Hematopoietic multipotent progenitor cell treated with erythropoietin and hydrocortisone succinate and interleukin-3 and kit ligand, for 15 days (in vitro differentiated cells): Measurements from ENCODE around the gene SLC5A3.

ENCODE experiments used
- DNase-seq: peaks from one replicate; pipeline ENCODE4 v3.0.0-alpha.2; 2015; ENCODE audit warnings: low spot score

SLC5A3 gene

DNA sequence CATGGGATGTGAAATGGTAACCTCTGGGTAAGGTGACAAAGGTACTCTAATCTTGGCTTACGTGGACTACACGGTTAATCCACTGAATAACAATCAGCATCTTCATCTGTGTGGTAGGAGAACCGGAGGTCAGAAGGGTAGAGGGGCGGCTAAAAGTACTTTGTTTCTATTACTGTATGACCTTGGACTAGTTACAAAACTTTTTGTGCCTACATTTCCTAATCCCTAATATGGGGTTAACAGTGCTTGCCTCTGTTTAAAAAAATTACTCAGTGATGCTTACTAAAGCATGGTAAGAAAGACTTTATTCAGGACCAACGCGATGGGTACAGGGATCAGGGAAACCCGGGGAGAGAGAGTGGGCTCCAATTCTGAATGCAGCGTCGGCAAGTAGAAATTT is 1.7 kb upstream of the SLC5A3 start:
- DNase-seq: no peak

DNA sequence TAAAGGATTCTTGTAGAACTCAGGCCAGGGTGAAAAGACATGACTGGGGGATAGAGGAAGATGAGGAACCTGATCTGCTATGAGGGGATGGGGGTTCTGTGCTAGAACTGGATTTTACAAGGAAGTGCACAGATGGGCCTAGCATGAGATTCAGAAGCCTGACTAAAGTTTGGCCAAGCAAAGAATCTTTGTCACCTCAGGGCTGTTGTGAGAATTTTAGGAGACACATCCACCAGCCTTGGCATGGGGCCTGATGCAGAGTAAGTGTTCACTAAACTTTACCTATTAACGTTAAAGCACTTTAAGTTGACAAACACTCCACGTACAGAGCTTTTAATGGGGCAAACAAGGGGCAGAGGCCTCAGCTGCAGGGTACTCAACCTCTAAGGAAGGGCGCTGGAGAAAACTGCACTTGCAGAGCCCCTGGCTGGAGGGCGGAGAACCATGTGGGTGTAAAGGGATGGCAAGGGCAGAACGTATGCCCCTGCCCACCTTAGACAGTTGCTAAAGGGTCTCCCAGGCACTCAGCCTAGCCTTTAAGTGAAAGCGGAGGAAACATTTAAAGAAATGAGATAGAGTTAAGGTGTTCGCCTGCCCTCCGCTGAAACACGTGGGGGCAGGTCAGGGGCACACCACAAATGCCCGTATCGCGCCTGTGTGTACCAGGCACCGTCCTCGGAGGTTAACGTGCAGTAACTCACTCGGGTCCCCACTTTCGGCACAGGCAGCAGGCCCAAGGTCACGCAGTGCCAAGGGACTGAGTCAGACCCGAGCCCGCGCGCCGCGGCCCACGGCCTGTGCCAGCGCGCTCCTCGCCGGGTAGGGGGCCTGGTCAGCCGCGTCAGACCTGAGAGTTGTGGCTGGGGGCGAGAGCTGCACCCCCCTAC is 990 bp upstream of the SLC5A3 start:
- DNase-seq: no peak

DNA sequence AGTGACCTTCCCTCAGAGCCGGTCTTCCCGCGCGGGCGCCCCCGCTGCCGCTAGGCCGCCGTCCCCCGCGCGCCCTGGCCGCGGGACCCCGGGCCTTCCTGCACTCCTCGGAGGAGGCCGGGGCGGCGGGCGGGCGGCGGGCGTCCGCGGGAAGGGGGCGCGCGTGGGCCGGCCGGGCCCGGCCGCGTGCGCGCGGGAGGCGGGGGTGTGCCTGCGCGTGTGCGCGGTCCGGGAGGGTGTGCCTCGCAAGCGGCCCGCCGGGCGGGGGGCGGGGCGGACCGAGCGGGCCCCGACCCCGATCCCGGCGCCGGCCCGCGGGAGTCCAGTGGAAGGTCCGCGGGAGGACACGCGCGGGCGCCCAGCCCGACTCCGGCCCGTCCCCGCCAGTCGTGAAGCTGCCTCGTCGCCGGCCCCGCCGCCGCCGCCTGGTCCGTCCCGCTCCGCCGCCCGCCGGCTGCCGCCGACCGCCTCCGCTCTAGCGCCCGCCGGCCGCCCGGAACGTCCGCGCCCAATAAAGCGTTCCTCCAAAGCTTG is 438 bp downstream of the SLC5A3 start:
- DNase-seq: peak; percentile 38

DNA sequence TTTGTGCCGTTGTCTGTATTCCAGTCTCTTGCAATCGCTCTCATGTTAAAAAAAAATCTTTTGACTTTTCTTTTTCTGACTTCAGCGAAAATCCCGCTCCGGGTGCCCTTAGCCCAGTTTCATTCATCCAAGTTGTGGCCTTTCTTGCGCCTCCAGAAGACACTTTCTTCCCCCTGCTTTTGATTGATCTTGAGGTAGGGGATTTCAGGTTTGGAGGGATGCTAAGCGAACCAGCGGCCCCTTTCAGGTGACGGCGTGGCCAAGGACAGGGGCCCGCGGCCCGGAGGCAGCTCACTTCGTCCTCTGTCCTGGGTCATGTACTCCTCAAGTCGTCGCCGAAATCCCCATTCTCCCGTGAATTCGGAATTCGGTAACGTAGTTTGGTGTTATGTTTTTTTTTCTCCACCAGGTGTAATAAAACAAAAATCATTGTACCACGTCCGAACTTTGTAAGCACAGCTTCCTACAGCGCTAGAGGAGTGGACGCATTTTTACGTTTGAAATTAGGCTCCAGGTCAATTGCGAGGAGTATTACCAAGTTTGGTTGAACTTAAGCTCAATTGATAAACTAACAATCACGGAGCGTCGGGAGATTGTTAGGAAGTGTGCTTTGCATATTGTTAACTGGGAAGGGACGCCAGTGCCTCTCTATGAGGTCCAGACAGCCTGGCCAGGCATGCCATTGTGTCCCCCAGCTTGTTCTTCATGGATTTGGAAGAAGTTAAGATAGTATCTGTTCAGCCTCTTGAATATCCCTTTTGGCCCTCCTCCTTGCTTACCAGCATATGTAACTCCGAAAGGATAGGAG is 1.1 kb downstream of the SLC5A3 start:
- no peak for DNase-seq

DNA sequence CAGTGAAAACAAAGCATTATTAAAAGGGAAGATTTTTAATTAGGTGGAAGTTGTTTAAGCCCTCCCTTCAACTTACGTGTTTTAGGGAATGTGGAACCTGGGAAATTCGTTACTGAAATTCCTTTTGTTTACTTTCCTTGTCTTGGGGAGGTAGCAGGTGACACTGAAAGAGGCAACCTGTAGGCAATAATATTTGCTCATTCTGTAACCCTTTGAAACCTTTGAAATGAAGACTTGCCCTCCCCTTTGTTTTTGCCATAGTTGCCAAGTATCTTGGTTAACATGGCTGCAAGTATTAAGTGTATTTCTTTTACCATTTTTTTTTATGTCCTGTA is 1.7 kb downstream of the SLC5A3 start:
- DNase-seq: no peak

DNA sequence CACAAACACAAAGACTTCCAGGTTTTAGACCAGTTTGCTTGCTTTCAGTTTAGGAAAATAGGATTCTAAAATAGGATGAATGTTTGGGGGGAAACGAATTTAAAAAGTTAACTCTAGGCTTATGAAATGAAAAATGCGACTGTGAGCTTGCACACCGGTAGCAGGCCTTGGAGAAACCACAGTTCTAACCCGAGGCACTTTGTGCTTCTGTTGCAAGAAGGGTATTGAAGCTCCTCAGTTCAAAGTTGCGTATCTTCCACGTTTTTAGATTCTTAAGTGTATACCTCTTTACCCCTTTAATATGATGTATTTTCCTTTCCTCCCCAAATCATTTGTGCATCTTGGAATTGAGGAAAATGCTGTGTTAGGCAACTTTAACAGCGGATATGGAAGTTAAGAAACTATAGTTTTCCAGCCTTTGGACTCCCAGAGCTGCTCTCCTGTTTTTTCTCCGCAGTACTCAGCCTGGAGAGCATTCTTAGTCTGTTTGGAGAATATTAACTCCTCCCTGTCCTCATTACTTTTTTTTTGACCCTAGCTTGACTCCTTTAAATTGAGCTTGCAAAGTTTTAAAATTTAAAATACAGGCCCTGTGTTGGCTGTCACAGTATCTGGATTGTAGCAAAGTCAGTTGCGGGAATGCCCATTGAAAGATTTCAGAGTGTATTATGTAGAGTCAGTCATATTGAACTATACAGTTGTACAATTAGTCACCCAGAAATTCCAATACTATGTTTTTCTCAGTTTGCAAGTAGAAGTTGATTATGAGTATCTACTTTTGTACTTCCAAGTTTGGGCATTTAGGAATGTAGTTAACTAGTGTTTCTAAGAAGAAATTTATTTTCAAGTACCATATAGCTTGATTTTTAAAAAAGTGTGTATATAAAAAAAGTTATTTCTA is 2.6 kb downstream of the SLC5A3 start:
- DNase-seq: no peak

DNA sequence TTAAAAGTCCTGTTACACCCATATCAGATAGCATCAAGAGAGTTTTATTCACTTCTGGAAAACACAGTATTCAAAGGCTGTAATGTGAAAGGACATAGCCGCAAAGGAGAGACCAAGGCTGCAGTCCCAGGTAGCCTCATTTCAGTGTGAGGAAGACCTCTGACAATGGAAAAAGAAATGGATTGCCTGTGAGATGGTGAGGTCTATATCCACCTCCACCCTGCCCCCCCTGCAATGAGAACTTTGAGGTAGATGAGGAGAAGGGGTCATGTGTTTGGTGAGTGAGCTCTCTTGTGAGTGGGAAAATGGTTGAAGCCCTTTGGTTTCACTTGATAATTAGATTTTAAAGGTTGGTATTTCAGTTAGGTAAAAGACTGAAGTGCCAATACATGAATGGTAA is 3.5 kb downstream of the SLC5A3 start:
- no peak for DNase-seq

GRCh38 chr21:34077888-34078287 is 4.5 kb downstream of the SLC5A3 start:
- DNase-seq: no peak

GRCh38 chr21:34078915-34079314 is 5.5 kb downstream of the SLC5A3 start:
- DNase-seq: no peak

- no peak for DNase-seq
These were observed 7.3 kb downstream of the SLC5A3 start for GRCh38 chr21:34080710-34081109.

- no peak for DNase-seq
These were observed 9.4 kb downstream of the SLC5A3 start for GRCh38 chr21:34082769-34083168.

- no peak for DNase-seq
These were observed 10.0 kb downstream of the SLC5A3 start for GRCh38 chr21:34083357-34083756.

GRCh38 chr21:34085129-34085528 is 11.8 kb downstream of the SLC5A3 start:
- no peak for DNase-seq

- no peak for DNase-seq
These were observed 13.5 kb downstream of the SLC5A3 start for GRCh38 chr21:34086887-34087306.

- no peak for DNase-seq
These were observed 15.4 kb downstream of the SLC5A3 start for GRCh38 chr21:34088752-34089151.

- DNase-seq: no peak
These were observed 17.7 kb downstream of the SLC5A3 start for GRCh38 chr21:34091032-34091431.

DNA sequence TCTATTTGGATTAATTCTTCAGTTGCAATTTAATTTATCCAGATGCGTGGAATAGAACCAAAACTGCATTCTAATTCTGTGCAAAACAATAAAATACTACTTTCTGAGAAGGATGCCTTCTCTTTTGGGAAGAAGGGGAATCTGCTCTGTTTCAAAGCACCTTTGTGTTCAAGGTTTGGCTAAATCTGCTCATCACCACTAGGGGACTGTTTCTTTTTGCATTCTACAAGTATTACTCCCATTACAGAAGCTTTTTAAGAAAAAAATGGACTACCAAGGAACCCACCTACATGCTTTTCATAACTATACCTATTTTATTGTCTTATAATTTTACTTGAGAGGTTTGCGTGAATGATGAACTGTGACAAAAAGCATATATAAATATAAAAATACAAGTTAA is 18.2 kb downstream of the SLC5A3 start:
- no peak for DNase-seq

DNA sequence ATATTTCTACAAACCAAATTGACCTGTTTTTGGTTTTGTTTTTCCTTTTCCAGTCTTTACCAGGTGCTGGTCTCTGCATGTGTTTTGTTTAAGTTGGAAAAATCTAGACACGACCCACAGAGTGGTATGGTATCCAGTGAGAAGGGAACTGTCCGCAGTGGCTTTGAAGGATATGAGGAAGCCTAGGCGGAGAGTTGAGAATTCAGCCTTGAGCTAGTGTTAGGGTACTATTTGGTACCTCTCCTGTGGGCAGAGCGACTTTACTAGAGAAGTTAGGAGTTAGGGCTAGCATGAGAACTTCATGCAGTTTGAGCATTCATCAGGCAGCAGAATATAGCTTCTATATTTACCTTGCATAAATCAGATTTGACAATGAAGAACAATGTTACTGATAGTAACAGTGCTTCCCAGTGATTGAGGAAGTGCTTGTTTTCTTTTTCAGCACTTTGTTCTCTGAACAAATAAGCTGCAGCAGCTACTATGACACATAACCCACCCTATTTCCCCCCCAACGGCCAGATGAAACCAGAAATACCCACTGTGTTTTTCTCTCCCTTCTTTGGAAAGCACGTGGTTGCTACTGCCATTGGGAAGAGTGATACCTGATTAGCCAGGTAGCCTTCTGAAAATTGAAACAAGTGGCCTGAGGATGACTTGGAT is 19.0 kb downstream of the SLC5A3 start:
- DNase-seq: no peak

- no peak for DNase-seq
These were observed 19.7 kb downstream of the SLC5A3 start for GRCh38 chr21:34093083-34093482.

DNA sequence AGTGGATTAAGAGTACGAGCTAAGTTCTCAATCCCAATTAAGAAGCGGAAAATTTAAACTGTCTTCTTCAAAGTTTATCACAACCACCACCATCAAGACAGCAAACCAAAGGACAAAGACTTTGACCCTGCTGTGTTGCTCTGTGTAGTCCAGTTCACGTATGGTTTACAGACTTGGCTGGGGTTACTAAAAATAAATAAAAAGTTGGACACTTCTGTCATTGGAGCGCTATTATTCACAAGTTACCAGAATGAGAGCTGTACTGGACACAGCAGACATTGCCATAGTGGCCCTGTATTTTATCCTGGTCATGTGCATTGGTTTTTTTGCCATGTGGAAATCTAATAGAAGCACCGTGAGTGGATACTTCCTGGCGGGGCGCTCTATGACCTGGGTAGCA is 21.6 kb downstream of the SLC5A3 start:
- no peak for DNase-seq

- no peak for DNase-seq
These were observed 24.1 kb downstream of the SLC5A3 start for GRCh38 chr21:34097442-34097841.

- DNase-seq: no peak
These were observed 27.0 kb downstream of the SLC5A3 start for GRCh38 chr21:34100337-34100736.
